Loucy (cell line): ENCODE data around the gene DAPK1.

Experiments used
- H2AFZ ChIP-seq: fragments of 200-600 bp; sonication (generic); 2 replicates; pipeline ENCODE4 v1.6.0; 2016; ENCODE audit warnings: antibody characterized with exemption, mild to moderate bottlenecking, low read length, moderate library complexity
- H3F3A ChIP-seq: fragments of 200-600 bp; 2 replicates; pipeline ENCODE4 v1.6.0; 2016; ENCODE audit warnings: antibody characterized with exemption, low read depth, mild to moderate bottlenecking
- H3K27me3 ChIP-seq: fragments of 200-600 bp; sonication (generic); 2 replicates; pipeline ENCODE4 v1.6.1; 2014; ENCODE audit warnings: low read length, mild to moderate bottlenecking; ENCODE audit not compliant: insufficient read depth, poor library complexity, severe bottlenecking
- H3K36me3 ChIP-seq: fragments of 200-600 bp; sonication (generic); 2 replicates; pipeline ENCODE4 v1.6.1; 2016; ENCODE audit warnings: low read length; ENCODE audit not compliant: insufficient read depth
- H3K4me1 ChIP-seq: fragments of 200-600 bp; sonication (generic); 2 replicates; pipeline ENCODE4 v1.5.1; 2014; ENCODE audit warnings: low read length, mild to moderate bottlenecking; ENCODE audit not compliant: insufficient read depth, poor library complexity, severe bottlenecking
- H3K4me2 ChIP-seq: fragments of 200-600 bp; sonication (generic); 2 replicates; pipeline ENCODE4 v1.6.0; 2014; ENCODE audit warnings: antibody characterized with exemption, low read length, low read depth, mild to moderate bottlenecking; ENCODE audit not compliant: poor library complexity, severe bottlenecking
- H3K4me3 ChIP-seq: fragments of 200-600 bp; sonication (generic); 2 replicates; pipeline ENCODE4 v1.5.1; 2014; ENCODE audit warnings: low read length, mild to moderate bottlenecking, mixed read lengths; ENCODE audit not compliant: poor library complexity, severe bottlenecking
- H3K79me2 ChIP-seq: fragments of 200-600 bp; sonication (generic); 2 replicates; pipeline ENCODE4 v1.6.1; 2014; ENCODE audit warnings: low read length; ENCODE audit not compliant: insufficient read depth
- H3K9ac ChIP-seq: fragments of 200-600 bp; sonication (generic); 2 replicates; pipeline ENCODE4 v1.6.0; 2014; ENCODE audit warnings: mild to moderate bottlenecking, low read depth, low read length, moderate library complexity; ENCODE audit not compliant: poor library complexity, severe bottlenecking
- H3K9me2 ChIP-seq: fragments of 200-600 bp; sonication (generic); replicated peaks from 2 replicates; pipeline ENCODE4 v1.6.1; 2016; ENCODE audit warnings: low read depth, low read length, mixed read lengths
- H3K9me3 ChIP-seq: fragments of 200-600 bp; sonication (generic); 2 replicates; pipeline ENCODE4 v1.6.1; 2014; ENCODE audit warnings: mild to moderate bottlenecking, antibody characterized with exemption, low read length, low read depth; ENCODE audit not compliant: insufficient read depth
- H4K20me1 ChIP-seq: fragments of 200-600 bp; sonication (generic); 2 replicates; pipeline ENCODE4 v1.6.0; 2014; ENCODE audit warnings: antibody characterized with exemption, low read length, mild to moderate bottlenecking; ENCODE audit not compliant: insufficient read depth, poor library complexity, severe bottlenecking
- CTCF ChIP-seq: fragments of 200-600 bp; sonication (generic); conservative IDR thresholded peaks from 2 replicates; pipeline ENCODE4 v1.5.1; 2014; ENCODE audit warnings: mild to moderate bottlenecking, antibody characterized with exemption, low read length
- EZH2phosphoT487 ChIP-seq: fragments of 200-600 bp; IDR thresholded peaks from 2 replicates; pipeline ENCODE4 v1.6.1; 2018; ENCODE audit warnings: antibody characterized with exemption, mild to moderate bottlenecking, moderate library complexity, borderline replicate concordance

Gene DAPK1

DNA sequence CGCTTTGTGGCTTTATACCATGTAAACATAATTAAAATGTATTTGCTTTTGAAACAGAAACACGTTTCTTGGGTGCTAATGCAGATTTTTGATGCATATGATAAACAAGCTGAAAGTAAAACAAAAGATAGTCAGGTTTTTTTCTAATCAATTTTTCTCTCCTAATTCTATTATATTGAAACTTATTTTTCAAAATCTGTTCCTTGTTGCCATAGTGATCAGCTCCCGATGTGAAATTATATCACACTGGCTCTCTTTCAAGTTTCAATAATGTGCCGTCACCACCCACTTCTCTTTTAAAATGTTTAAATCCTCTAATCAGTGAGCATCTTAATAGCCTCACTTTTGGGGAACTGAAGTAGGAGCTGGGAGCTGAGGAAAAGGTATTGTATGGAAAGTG, 36.4 kb upstream of the DAPK1 start:
- no peak overlapping the region for H3K9ac ChIP-seq
- no peaks in the 10 kb centered on the region for H3K9me2 ChIP-seq
- no peaks in the 10 kb centered on the region; the same call in 1 of the 2 replicates for H3K9me3 ChIP-seq
- H3K79me2 ChIP-seq = no peaks in the 10 kb centered on the region
- no peaks in the 10 kb centered on the region for H3F3A ChIP-seq
- H2AFZ ChIP-seq = no peak overlapping the region
- H4K20me1 ChIP-seq = no peaks in the 10 kb centered on the region
- no peaks in the 10 kb centered on the region for H3K4me1 ChIP-seq
- H3K4me2 ChIP-seq = no peak overlapping the region
- no peak overlapping the region for H3K4me3 ChIP-seq
- no peaks in the 10 kb centered on the region for H3K36me3 ChIP-seq
- no peaks in the 10 kb centered on the region for H3K27me3 ChIP-seq
- TF ChIP-seq EZH2phosphoT487 (no peak), CTCF (no peak)

- H3K9ac ChIP-seq = no peak overlapping the region
- H3K9me2 ChIP-seq = no peaks in the 10 kb centered on the region
- H2AFZ ChIP-seq = no peak overlapping the region
- H3K27me3 ChIP-seq = no peaks in the 10 kb centered on the region
- no peak for TF ChIP-seq EZH2phosphoT487
- TF ChIP-seq CTCF = no peak
- H3K79me2 ChIP-seq = no peaks in the 10 kb centered on the region
- no peaks in the 10 kb centered on the region for H4K20me1 ChIP-seq
- H3K4me2 ChIP-seq = no peak overlapping the region
- no peaks in the 10 kb centered on the region for H3K4me1 ChIP-seq
- H3F3A ChIP-seq = no peaks in the 10 kb centered on the region
- no peak overlapping the region for H3K4me3 ChIP-seq
- H3K9me3 ChIP-seq = no peaks in the 10 kb centered on the region
- H3K36me3 ChIP-seq = no peaks in the 10 kb centered on the region
These were observed 33.3 kb upstream of the DAPK1 start for GRCh38 chr9:87464110-87464991.

DNA sequence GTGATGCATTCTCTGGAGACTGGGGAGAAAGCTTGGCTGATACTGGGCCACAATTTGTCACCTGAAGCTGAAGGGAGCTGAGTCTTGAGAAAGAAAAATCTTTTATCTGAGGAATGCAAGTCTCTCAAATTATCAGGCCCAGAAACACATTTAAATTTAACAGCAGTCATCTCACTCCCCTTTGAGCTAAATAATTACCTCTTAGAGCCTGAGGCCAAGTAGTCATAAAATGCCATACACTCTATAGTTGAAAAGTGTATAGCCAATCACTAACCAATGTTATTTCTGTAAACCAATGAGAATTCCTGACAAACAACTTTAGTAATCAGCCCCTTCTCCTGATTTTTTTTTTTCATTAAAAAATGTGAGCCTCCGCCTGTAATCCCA, 32.7 kb upstream of the DAPK1 start:
- Histone ChIP-seq H2AFZ (no peak overlapping the region), H3F3A (no peaks in the 10 kb centered on the region), H3K9me3 (no peaks in the 10 kb centered on the region), H3K4me1 (no peaks in the 10 kb centered on the region), H3K79me2 (no peaks in the 10 kb centered on the region), H3K4me3 (no peak overlapping the region), H3K9me2 (no peaks in the 10 kb centered on the region), H3K36me3 (no peaks in the 10 kb centered on the region), H3K9ac (no peak overlapping the region), H3K27me3 (no peaks in the 10 kb centered on the region), H4K20me1 (no peaks in the 10 kb centered on the region), H3K4me2 (no peak overlapping the region)
- TF ChIP-seq EZH2phosphoT487 (no peak), CTCF (no peak)
